ENCODE measurements around the gene HAND2. TPM values are rescaled to one million over a fixed set of nuclear protein-coding genes. Genes with fewer than 3 reads are reported as not detected.

Gene HAND2
- total RNA-seq, 1 donor from 2014 or later = not detected

- H3K4me1 Mint-ChIP-seq (ENCODE audit: unreplicated experiment) = peaks cover 50% of the 10 kb centered on the region
- no peak for DNase-seq (ENCODE audit: extremely low spot score, unreplicated experiment)
- H3K9me3 Mint-ChIP-seq (ENCODE audit: unreplicated experiment) = no peaks in the 10 kb centered on the region
- H3K36me3 Mint-ChIP-seq (ENCODE audit: unreplicated experiment) = no peaks in the 10 kb centered on the region
- no peak overlapping the region for H3K27ac Mint-ChIP-seq (ENCODE audit: unreplicated experiment)
- no peak for TF ChIP-seq CTCF (IDR thresholded peaks at IDR 0.05)
- H3K4me3 Mint-ChIP-seq (ENCODE audit: unreplicated experiment) = peak overlapping the region; percentile 80
- H3K27me3 Mint-ChIP-seq (ENCODE audit: unreplicated experiment) = peaks cover 98% of the 10 kb centered on the region
These were observed 7.1 kb downstream of the HAND2 start for GRCh38 chr4:173522951-173523395.

DNA sequence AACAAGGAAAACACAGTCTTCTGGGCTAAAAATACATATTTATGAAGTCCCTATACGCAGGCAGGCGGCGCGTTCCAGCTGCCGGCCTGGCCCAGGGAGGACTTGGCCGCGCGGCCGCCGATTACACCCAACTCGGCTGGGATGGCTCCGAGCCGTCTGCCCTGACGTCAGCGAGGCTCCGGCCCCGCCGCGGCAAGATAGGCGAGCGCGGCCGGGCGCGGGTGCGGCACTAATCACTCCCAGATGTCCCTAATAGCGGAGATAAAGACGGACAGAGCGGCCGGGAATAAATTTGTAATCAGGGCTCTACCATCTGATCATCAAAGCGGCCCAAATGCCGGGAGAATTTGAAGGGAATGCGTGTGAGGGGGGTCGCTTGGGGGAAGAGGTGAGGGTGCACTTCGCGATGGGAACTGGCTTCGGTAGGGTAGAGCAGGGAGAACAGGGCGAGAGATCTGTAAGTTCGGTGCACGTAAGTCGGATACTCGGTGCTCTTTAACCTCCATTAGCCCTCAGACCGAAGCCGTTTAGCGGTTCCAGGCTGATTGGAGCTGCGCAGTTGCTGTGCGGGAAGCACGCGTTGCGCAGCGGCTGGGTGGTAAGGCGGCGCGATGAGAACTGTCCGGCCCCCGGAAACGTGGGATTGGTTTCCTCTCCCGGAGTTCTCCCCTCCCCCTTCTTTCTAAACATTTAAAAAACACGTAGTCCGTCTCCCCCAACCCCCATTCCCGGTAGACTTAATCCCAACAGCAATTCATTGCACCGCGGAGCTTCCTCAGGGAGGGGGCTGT, 7.7 kb downstream of the HAND2 start:
- no peak for TF ChIP-seq CTCF (IDR thresholded peaks at IDR 0.05)
- Mint-ChIP-seq H3K9me3 (ENCODE audit: unreplicated experiment) (no peaks in the 10 kb centered on the region), H3K4me1 (ENCODE audit: unreplicated experiment) (peaks cover 51% of the 10 kb centered on the region), H3K4me3 (ENCODE audit: unreplicated experiment) (peak overlapping the region; percentile 80), H3K27me3 (ENCODE audit: unreplicated experiment) (peaks cover 98% of the 10 kb centered on the region), H3K27ac (ENCODE audit: unreplicated experiment) (peak overlapping the region; percentile 58), H3K36me3 (ENCODE audit: unreplicated experiment) (no peaks in the 10 kb centered on the region)
- peak; percentile 86 for DNase-seq (ENCODE audit: extremely low spot score, unreplicated experiment)

DNA sequence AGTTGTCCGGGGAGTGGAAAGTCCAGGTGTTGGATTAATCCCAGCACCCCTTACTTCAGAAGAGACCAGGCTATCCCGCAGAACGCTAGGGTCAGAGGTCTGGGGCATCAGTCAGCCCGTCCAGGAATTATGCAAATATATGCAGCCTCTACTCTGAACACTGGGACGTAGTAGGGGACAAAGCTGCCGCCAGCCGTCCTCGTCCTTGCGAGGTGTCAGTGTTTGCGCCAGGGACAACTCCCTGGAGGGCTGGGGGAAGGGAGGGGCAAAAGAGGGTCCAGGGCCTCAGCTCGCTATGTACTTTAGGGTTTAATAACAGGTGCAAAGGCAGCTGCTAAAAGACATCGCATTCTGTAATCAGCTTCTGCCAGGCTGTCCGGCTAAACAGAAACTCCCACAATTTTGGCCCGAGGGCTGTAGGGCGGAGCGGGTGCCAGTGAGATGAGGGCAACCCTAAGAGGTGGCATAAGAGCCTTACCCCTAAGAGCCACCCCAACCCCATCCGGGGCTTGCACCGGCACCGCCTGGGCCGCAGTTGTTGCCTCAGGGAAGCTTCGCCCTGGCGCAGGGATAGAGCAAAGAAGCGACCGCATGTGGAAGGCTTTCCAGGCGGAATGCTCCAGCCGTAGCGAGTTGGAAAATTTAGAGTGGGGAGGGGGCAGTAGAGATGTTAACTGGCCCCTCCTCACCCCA, 8.4 kb downstream of the HAND2 start:
- Mint-ChIP-seq H3K27ac (ENCODE audit: unreplicated experiment) (no peak overlapping the region), H3K9me3 (ENCODE audit: unreplicated experiment) (no peaks in the 10 kb centered on the region), H3K4me3 (ENCODE audit: unreplicated experiment) (peak overlapping the region; percentile 80), H3K27me3 (ENCODE audit: unreplicated experiment) (peaks cover 98% of the 10 kb centered on the region), H3K36me3 (ENCODE audit: unreplicated experiment) (no peaks in the 10 kb centered on the region), H3K4me1 (ENCODE audit: unreplicated experiment) (peaks cover 52% of the 10 kb centered on the region)
- no peak for TF ChIP-seq CTCF (IDR thresholded peaks at IDR 0.05)
- peak; percentile 78 for DNase-seq (ENCODE audit: extremely low spot score, unreplicated experiment)

DNA sequence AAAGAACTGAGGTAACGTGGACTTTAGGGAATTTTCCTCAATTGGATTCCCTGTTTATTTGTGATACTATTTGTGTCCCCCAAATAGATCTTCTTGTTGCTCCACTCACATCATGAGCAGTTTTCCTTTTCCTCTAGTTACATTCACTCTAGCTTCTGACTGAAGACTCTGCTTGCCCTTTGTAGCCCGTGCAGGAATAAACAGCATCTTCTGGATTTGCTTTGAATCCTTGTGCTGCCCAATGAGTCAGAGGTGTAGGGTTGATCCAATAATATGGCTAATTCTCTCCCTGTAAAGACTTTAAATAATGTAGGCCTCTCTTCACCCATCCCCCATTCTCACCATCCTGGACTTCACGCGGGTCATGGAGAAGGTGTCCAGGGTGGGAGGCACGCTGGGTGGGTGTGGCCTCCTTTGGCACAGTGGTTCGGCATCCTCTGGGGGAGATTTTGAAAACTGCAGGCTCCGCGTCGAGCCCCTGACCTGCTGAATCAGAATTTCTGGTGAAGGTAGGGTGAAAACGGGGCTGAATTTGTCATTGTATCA, 9.0 kb downstream of the HAND2 start:
- DNase-seq (ENCODE audit: extremely low spot score, unreplicated experiment) = no peak
- no peak for TF ChIP-seq CTCF (IDR thresholded peaks at IDR 0.05)
- Mint-ChIP-seq H3K9me3 (ENCODE audit: unreplicated experiment) (no peaks in the 10 kb centered on the region), H3K36me3 (ENCODE audit: unreplicated experiment) (no peaks in the 10 kb centered on the region), H3K27me3 (ENCODE audit: unreplicated experiment) (peaks cover 98% of the 10 kb centered on the region), H3K27ac (ENCODE audit: unreplicated experiment) (no peak overlapping the region), H3K4me1 (ENCODE audit: unreplicated experiment) (peaks cover 52% of the 10 kb centered on the region), H3K4me3 (ENCODE audit: unreplicated experiment) (no peak overlapping the region)
